Measurements from ENCODE around the gene KCNC4.
A peak's percentile ranks its signal among the peaks of the same experiment; 100 is the strongest.

The KCNC4 gene

DNA sequence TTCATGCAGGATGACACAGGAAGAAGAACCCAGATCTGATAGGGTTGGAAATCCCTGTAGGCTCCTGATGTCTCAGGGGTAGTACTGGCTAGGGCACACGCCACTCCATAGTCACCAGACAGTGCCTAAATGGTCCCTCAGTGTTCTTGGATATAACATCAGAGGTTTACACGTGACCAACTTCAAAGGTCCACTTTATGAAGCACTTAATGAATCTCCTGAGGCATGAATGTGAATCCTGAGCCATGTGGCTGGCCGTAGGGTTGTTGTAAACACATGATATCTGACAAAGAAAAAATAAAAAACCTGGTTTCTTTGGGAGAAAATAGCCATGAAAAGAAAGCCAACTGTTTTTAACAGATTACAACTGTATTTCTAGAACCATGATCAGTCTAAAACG lies 32.3 kb upstream of the KCNC4 start:
- DNase-seq: no peak
- Mint-ChIP-seq H3K27me3 (peaks cover 20% of the 10 kb centered on the region), H3K9me3 (no peaks in the 10 kb centered on the region), H3K27ac (no peak overlapping the region), H3K4me1 (no peaks in the 10 kb centered on the region), H3K36me3 (no peaks in the 10 kb centered on the region), H3K4me3 (no peak overlapping the region)
- CTCF ChIA-PET: interaction anchor here (1.4 kb wide), 1 partner anchor 288 kb away, joined by 3 read pairs; no protein-coding TSS in a partner anchor

DNA sequence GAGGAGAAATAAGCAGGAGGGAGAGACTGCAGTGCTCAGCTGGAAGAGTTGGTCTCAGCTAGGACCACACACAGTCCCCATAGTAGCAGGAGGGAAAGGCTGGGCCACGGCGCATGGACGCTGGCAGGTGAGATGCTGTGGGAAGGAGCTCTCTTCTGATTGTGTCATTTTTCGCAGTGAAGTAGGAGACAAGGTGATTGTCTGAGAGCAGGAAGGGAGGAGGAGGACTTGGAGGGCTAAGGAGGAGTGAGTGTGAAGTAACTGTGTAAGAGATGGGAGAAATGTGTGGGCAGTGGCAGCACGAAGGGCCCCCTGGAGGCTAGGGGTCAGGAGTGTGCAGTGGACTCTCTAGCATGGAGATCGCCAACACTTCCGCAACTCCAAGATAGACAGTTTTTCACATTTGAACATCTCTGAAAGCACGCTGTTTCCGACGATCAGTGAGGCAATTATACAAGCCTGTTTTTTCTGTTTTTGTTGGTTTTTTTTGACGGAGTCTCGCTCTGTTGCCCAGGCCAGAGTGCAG lies 26.4 kb upstream of the KCNC4 start:
- no peak for DNase-seq
- no peaks in the 10 kb centered on the region for H3K36me3 Mint-ChIP-seq
- H3K9me3 Mint-ChIP-seq: no peaks in the 10 kb centered on the region
- H3K27ac Mint-ChIP-seq: no peak overlapping the region
- peaks cover 24% of the 10 kb centered on the region for H3K27me3 Mint-ChIP-seq
- H3K4me1 Mint-ChIP-seq: no peaks in the 10 kb centered on the region
- CTCF ChIA-PET: no interaction called here
- H3K4me3 Mint-ChIP-seq: no peak overlapping the region

DNA sequence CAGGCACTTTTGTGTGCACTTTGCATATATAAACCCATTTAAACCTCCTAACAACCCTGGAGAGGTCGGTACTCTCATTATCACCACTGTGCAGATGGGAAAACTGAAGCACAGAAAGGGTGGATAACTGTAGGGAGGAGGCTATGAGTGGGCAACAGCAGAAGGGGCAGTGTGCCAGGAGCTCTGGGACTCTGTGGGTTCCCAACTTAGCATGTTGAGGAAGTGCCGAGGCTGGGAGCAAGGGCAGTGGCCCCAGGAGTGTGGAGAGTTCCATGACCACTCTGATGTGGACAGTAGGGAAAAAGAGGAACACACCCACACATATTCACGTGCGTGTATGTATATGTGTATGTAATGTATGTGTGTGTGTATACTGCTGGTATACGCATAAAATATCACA lies 25.7 kb upstream of the KCNC4 start:
- H3K27ac Mint-ChIP-seq: no peak overlapping the region
- H3K9me3 Mint-ChIP-seq: no peaks in the 10 kb centered on the region
- H3K4me1 Mint-ChIP-seq: no peaks in the 10 kb centered on the region
- no peak overlapping the region for H3K4me3 Mint-ChIP-seq
- CTCF ChIA-PET: interaction anchor here (2.5 kb wide), 1 partner anchor 12 kb away, joined by 11 read pairs; no protein-coding TSS in a partner anchor
- no peak for DNase-seq
- H3K36me3 Mint-ChIP-seq: no peaks in the 10 kb centered on the region
- peaks cover 31% of the 10 kb centered on the region for H3K27me3 Mint-ChIP-seq

DNA sequence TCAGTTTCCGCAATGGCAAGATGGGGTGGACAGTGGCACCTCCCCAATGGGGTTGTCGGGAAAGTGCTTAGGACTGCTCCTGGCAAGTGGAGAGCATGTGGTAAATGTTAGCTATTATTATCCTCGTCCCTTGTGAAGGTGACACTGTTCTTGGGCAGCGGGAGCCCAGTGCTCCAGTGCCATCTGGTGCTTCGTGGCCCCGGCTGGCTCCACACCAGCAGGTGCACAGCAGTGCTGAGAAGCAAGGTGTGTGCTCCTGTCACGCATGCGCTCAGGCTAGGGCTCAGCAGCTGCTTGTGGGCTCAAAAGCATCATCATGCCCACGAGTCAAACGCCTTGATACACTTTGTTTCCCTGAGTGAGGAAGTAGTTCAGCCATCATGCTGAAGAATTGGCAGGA lies 24.9 kb upstream of the KCNC4 start:
- H3K27ac Mint-ChIP-seq: no peak overlapping the region
- DNase-seq: no peak
- H3K4me1 Mint-ChIP-seq: no peaks in the 10 kb centered on the region
- no peak overlapping the region for H3K4me3 Mint-ChIP-seq
- peaks cover 31% of the 10 kb centered on the region for H3K27me3 Mint-ChIP-seq
- no peaks in the 10 kb centered on the region for H3K36me3 Mint-ChIP-seq
- CTCF ChIA-PET: interaction anchor here (2.5 kb wide), 1 partner anchor 12 kb away, joined by 11 read pairs; no protein-coding TSS in a partner anchor
- H3K9me3 Mint-ChIP-seq: no peaks in the 10 kb centered on the region

DNA sequence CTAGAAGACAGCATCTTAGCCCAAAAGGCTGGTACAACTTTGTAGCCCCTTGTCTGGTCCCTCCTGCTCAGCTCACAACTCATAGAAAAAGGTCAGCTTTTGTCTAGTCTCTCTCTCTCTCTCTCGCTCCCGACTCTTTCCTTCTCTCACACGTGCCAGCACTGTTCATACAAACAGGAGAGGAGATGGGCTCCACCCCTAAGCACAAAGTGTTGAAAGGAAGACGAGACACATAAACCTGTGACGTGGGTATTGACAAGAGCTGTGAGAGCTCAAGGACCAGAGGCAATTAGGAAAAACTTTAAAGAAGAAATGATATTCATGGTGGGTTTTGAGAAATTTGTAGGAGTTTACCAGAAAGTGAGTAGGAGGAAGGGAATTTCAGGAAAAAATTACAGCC lies 23.6 kb upstream of the KCNC4 start:
- no peaks in the 10 kb centered on the region for H3K4me1 Mint-ChIP-seq
- H3K27me3 Mint-ChIP-seq: peaks cover 34% of the 10 kb centered on the region
- CTCF ChIA-PET: interaction anchor here (1.2 to 2.5 kb wide), 2 partner anchors 10 to 18 kb away, joined by 3 to 11 read pairs; no protein-coding TSS in a partner anchor
- H3K9me3 Mint-ChIP-seq: no peaks in the 10 kb centered on the region
- H3K4me3 Mint-ChIP-seq: no peak overlapping the region
- H3K36me3 Mint-ChIP-seq: no peaks in the 10 kb centered on the region
- H3K27ac Mint-ChIP-seq: no peak overlapping the region
- DNase-seq: no peak

DNA sequence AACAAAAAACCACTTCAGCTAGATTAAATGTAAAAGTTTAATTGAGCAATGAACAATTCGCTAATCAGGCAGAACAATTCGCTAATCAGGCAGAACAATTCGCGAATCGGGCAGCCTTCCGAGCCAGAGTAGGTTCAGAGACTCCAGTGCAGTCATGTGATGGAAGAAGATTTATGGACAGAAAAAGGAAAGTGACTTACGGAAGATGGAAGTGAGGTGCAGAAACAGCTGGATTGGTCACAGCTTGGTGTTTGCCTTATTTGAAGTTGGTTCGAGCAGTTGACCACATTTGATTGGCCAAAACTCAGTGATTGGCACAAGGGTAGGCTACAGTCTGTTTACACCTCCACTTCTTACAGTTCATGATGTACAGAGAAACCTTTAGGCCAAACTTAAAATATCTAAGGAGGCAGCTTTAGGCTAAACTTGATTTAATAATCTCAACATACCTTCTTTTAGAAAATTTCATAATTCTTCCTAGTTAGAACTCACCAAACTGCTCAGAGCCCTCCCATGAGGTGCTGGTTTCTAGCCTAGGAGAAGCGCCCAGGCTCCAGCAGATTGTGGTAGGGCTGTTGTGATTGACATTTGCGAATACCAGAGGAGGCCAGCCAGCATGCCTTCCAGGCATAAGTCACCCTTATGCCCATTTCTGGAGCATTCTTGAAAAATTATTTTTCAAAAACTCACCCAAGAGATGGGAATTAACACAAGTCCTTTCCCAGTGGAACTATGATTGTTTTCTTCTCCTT lies 22.8 kb upstream of the KCNC4 start:
- Mint-ChIP-seq H3K36me3 (no peaks in the 10 kb centered on the region), H3K27me3 (peaks cover 34% of the 10 kb centered on the region), H3K27ac (no peak overlapping the region), H3K9me3 (no peaks in the 10 kb centered on the region), H3K4me3 (no peak overlapping the region), H3K4me1 (no peaks in the 10 kb centered on the region)
- CTCF ChIA-PET: interaction anchor here (1.2 to 2.5 kb wide), 3 partner anchors 10 to 308 kb away, joined by 3 to 11 read pairs (median 3); no protein-coding TSS in a partner anchor
- no peak for DNase-seq

DNA sequence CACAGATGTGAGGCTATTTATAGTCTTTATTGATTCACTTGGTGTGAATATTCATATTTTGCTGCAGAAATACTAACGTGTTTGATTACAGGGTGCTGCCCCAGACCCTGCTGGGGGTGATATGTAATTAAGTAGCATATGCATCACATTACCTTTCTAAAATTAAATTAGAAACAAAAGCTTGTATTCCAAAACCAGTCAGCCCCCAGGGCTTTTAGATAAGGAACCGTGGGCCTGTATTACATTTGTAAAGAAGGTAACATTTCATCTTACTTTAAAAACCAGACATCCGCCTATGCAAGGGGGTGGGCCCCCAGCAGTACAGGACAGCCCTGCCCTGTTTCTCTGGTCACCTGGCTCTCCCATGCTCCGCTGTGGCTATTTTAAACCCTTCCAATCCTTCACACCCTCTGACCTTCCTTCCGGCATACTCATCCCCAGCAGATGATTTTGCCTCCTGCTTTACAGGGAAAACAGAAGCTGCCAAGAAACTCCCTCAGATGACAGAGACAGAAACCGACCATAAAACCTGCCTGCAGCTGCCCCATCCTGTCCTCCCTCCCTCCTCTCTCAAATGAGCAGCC lies 22.0 kb upstream of the KCNC4 start:
- H3K27ac Mint-ChIP-seq: no peak overlapping the region
- H3K4me1 Mint-ChIP-seq: no peaks in the 10 kb centered on the region
- H3K4me3 Mint-ChIP-seq: no peak overlapping the region
- no peaks in the 10 kb centered on the region for H3K36me3 Mint-ChIP-seq
- CTCF ChIA-PET: interaction anchor here (0.8 to 1.5 kb wide), 2 partner anchors 248 to 308 kb away, joined by 3 read pairs; no protein-coding TSS in a partner anchor
- H3K9me3 Mint-ChIP-seq: no peaks in the 10 kb centered on the region
- no peak for DNase-seq
- H3K27me3 Mint-ChIP-seq: peaks cover 34% of the 10 kb centered on the region

DNA sequence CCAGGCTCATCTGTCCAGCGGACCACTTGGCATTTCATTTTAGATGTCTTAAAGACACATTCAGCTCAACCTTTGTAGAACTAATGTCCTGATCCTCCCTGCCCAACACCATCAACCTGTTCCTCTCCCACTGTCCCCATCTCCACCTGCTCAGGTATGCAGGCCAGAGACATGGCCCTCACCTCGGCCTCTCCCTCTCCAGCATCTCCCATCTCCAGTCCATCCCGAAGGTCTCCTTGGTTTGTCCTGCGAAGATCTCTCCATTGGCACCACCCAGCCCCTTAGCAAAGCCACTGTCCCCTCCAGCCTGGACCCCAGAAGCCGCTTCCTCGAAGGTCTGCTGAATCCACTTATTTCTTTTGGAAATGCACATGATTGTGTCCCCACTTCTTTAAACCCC lies 20.9 kb upstream of the KCNC4 start:
- Mint-ChIP-seq H3K4me1 (no peaks in the 10 kb centered on the region), H3K27me3 (peaks cover 34% of the 10 kb centered on the region), H3K36me3 (no peaks in the 10 kb centered on the region), H3K27ac (no peak overlapping the region), H3K4me3 (no peak overlapping the region), H3K9me3 (no peaks in the 10 kb centered on the region)
- no peak for DNase-seq
- CTCF ChIA-PET: interaction anchor here (1.1 kb wide), 1 partner anchor 18 kb away, joined by 3 read pairs; no protein-coding TSS in a partner anchor

DNA sequence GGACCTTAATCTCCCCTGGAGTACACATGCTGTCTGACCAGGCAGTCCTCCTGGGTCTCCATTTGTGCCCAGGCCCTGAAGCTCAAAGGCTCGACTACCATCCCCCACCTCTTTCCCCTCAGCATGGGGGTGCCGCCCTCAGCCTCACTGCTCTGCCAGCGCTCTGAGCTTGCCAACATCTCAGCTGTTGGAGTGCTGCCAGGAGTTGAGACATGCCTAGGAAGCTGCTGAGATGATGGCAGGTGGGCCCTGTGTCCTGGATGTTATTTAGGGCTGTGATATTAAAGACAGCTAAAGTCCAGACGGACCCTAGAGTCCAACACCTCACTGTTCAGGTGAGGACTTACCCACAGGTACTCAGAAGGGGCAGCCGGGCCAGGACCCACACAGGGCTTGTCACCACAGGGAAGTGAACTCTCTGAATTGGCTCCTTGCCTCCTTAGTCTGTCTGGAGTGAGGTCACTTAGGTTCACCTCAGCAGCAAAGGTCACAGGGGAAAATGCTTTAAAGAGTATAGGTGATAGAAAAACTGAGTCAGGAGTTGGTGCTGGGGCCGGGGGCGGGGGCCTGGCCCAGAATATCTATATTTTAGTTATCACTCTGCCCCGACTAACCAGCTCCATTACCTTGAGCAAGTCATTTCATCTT lies 19.7 kb upstream of the KCNC4 start:
- no peak overlapping the region for H3K27ac Mint-ChIP-seq
- peaks cover 25% of the 10 kb centered on the region for H3K27me3 Mint-ChIP-seq
- H3K9me3 Mint-ChIP-seq: no peaks in the 10 kb centered on the region
- DNase-seq: no peak
- H3K4me3 Mint-ChIP-seq: no peak overlapping the region
- H3K36me3 Mint-ChIP-seq: no peaks in the 10 kb centered on the region
- H3K4me1 Mint-ChIP-seq: no peaks in the 10 kb centered on the region
- CTCF ChIA-PET: interaction anchor here (0.8 to 2.0 kb wide), 3 partner anchors 12 to 270 kb away, joined by 3 to 8 read pairs (median 3); no protein-coding TSS in a partner anchor

DNA sequence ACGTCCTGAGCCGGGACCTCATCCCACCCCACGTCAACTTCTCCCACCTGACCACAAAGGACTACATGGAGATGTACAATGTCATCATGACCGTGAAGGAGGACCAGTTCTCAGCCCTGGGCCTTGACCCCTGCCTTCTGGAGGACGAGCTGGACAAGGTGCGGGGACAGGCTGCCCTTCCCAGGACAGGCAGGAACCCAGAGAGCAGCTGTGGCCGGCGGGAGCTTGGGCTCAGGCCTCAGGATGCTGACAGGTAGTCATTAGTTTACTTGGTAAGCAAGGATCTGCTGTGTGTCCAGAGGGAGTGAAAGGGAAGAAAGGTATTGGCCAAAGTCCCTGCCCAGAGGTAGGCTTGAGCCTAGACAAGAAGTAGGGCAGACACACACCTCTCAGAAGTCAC lies 17.6 kb upstream of the KCNC4 start:
- CTCF ChIA-PET: interaction anchor here (1.1 to 2.8 kb wide), 3 partner anchors 11 to 132 kb away, joined by 3 to 12 read pairs (median 7); no protein-coding TSS in a partner anchor
- Mint-ChIP-seq H3K4me3 (no peak overlapping the region), H3K27ac (no peak overlapping the region), H3K9me3 (no peaks in the 10 kb centered on the region), H3K36me3 (no peaks in the 10 kb centered on the region), H3K4me1 (no peaks in the 10 kb centered on the region), H3K27me3 (peaks cover 16% of the 10 kb centered on the region)
- no peak for DNase-seq

DNA sequence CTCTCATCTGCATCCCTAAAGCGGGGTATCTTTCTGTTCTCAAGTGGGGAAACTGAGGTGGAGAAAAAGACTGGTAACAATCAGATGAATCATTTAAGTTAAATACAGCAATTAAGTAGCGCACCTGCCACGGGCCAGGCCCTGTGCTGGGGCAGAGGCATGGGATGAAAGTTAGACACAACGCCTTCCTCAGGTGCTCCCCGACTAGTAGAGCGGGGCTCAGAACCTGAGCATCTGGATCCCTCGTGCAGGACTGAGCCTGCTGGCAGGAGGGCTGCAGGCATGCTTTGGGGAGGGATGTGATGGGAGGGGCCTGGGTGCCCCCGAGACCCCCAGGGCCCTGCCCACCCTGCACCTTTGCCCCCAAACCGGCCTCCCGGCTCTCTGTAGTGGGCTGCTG lies 14.9 kb upstream of the KCNC4 start:
- CTCF ChIA-PET: interaction anchor here (1.9 kb wide), 1 partner anchor 265 kb away, joined by 8 read pairs; no protein-coding TSS in a partner anchor
- Mint-ChIP-seq H3K36me3 (no peaks in the 10 kb centered on the region), H3K9me3 (no peaks in the 10 kb centered on the region), H3K27me3 (peaks cover 3% of the 10 kb centered on the region), H3K4me1 (no peaks in the 10 kb centered on the region), H3K27ac (no peak overlapping the region), H3K4me3 (no peak overlapping the region)
- no peak for DNase-seq

DNA sequence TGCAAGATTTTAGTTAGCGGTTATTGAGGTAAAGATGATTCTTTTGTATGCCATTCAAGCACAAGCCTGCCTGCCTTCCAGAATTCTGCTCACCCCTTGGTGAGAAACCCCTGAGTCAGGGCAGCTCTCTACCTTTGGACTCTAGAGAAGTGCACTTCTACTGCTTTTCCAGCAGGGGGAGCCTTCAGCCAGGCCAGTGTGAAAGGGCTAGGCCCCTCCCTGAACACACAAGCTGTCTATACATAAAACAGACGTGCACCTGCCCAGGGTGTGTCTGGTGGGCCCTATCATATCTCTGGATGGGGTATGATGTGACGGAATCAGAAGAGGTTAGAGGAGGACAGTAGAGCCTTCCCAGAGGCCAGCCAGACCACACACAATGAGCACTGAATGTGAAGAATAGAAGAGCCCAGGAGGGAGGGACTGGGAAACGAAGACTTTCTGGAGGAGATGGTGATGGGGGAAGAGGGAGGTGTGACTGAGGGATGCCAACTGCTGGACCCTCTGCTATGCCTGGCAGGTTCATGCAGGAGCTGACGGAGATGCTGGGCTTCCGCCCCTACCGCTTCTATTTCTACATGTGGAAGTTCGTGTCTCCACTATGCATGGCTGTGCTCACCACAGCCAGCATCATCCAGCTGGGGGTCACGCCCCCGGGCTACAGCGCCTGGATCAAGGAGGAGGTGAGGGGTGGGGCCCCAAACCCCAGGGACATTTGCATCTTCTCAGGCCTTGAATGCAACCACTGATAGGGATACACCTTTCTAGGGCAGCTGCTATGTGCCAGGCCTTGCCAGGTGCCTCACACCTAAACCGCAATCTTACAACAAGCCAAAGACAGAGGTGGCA lies 13.0 kb upstream of the KCNC4 start:
- no peaks in the 10 kb centered on the region for H3K36me3 Mint-ChIP-seq
- H3K27me3 Mint-ChIP-seq: no peaks in the 10 kb centered on the region
- H3K27ac Mint-ChIP-seq: no peak overlapping the region
- no peaks in the 10 kb centered on the region for H3K4me1 Mint-ChIP-seq
- H3K4me3 Mint-ChIP-seq: no peak overlapping the region
- DNase-seq: peak; percentile 66
- no peaks in the 10 kb centered on the region for H3K9me3 Mint-ChIP-seq
- CTCF ChIA-PET: interaction anchor here (0.6 to 2.4 kb wide), 27 partner anchors 11 to 388 kb away, joined by 3 to 23 read pairs (median 4); no protein-coding TSS in a partner anchor

DNA sequence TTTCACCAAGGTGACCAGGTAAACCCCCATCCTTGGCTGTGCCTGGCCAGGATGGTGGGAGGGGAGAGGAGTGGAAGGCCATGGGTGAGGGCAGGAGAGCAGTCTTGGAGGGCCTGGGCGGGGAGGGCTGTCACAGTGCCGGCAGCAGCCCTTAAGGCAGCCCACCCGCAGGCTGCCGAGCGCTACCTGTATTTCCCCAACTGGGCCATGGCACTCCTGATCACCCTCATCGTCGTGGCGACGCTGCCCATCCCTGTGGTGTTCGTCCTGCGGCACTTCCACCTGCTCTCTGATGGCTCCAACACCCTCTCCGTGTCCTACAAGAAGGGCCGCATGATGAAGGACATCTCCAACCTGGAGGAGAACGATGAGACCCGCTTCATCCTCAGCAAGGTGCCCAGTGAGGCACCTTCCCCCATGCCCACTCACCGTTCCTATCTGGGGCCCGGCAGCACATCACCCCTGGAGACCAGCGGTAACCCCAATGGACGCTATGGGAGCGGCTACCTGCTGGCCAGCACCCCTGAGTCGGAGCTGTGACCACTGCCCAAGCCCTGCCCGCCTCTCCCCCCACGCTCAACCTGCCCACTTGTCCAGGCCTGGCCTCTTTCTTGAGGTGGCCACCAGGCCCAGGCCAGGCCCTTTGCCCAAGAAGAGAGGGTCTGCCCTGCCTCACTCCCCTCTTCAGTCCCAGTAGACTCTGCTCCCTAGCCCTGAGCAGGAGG lies 12.0 kb upstream of the KCNC4 start:
- Mint-ChIP-seq H3K27me3 (no peaks in the 10 kb centered on the region), H3K4me3 (no peak overlapping the region), H3K4me1 (peaks cover 5% of the 10 kb centered on the region), H3K9me3 (no peaks in the 10 kb centered on the region), H3K36me3 (no peaks in the 10 kb centered on the region), H3K27ac (no peak overlapping the region)
- no peak for DNase-seq
- CTCF ChIA-PET: interaction anchor here (0.6 to 2.4 kb wide), 12 partner anchors 10 to 301 kb away, joined by 3 to 23 read pairs (median 4); no protein-coding TSS in a partner anchor
